NCI-H2171 (cell line): ENCODE results near the gene USP12.
"Not testable (repeated sequence)": the region's sequence is repeated elsewhere in the genome, so short reads cannot be mapped to it uniquely, and the experiment has no call there.

Source experiments
- DNase-seq: peaks from one replicate; lab custom pipeline; 2025; lab: John Stamatoyannopoulos, UW

Gene USP12, protein sequence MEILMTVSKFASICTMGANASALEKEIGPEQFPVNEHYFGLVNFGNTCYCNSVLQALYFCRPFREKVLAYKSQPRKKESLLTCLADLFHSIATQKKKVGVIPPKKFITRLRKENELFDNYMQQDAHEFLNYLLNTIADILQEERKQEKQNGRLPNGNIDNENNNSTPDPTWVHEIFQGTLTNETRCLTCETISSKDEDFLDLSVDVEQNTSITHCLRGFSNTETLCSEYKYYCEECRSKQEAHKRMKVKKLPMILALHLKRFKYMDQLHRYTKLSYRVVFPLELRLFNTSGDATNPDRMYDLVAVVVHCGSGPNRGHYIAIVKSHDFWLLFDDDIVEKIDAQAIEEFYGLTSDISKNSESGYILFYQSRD

DNA sequence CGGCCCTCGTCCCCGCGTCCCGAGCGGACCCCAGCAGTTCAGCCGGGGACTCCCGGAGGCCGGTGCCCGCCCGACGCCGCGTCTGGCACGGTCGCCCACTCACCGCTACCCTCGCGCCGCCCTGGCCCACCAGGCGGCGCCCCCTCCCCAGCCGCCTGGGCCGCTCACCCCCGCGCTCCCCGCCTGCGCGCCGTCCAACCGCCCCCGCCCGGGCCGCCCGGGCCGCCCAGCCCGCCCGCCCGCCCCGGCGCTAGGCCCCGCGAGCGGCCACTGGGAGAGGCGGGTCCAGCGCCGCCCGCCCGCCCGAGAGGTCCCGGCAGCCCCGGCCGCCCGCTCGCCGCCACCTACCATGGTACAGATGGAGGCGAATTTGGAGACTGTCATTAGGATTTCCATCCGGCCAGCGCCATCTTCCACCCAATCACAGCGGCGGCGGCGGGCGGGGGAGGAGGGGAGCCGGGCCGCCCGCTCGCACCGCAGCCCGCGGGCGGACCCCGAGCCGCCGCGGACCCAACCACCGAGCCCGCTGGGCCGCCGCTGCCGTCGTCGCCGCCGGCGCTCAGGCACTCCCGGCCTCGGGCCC, at the start of gene USP12:
TSS of gene USP12 (minus strand) at position 568 of the 583 bp plus-strand sequence. CDS start at position 396, 172 bp downstream.
- peak; percentile 37 for DNase-seq

DNA sequence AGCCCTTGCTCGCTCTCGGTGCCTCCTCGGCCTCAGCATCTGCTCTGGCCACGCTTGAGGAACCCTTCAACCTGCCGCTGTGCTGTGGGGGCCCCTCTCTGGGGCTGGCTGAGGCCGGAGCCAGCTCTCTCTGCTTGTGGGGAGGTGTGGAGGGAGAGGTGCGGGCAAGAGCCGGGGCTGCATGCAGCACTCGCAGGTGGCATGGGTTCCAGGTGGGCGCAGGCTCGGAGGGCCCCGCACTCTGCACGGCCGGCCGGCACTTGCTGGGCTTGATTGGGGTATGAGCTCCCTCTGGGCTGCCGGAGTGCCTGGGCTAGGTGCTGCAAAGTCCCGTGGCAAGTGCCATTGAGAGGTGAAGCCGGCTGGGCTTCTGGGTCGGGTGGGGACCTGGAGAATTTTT, 48.0 kb upstream of the USP12 start:
- no peak for DNase-seq

DNA sequence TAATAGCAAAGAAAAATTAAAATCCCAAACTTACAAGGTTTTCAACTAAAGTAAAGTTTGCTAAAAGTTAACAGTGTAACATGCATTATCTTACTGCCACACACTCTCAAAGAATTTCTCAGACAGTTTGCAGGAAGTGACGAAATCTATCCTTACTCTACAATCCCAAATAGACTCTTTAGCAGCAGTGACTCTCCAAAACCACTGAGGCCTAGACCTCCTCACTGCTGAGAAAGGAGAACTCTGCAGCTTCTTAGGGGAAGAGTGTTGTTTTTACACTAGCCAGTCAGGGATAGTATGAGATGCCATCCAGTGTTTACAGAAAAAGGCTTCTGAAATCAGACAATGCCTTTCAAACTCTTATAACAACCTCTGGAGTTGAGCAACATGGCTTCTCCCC, 47.2 kb upstream of the USP12 start:
- not testable (repeated sequence) for DNase-seq

DNA sequence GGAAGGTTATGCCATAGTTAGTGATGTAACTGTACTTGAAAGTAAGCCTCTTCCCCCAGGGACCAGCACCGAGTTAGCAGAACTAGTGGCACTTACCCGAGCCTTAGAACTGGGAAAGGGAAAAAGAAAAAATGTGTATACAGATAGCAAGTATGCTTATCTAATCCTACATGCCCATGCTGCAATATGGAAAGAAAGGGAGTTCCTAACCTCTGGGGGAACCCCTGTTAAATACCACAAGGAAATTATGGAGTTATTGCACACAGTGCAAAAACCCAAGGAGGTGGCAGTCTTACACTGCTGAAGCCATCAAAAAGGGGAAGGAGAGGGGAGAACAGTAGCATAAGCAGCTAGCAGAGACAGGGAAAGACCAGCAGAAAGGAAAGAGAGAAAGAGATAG, 46.2 kb upstream of the USP12 start:
- DNase-seq: not testable (repeated sequence)

DNA sequence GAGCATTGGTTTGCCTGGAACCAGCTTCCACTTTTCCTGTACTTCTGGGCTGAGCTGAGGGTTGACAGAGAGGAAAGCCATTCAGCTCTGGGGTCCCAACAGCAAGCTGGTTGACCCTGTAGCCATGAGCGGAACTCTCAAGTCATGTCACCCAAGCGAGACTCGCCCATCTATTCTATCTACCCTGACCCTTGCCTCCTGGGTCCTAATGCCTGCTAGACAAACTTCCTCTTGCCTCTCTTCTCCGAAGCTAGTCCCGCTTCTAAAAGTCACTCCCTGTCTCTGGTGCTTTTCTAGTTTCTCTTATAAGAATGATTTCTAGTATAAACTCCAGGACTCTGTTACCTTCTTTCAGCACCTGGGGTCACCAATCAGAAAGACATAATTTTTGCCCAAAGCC, 41.8 kb upstream of the USP12 start:
- DNase-seq: not testable (repeated sequence)

- DNase-seq: no peak
These were observed 40.3 kb upstream of the USP12 start for GRCh38 chr13:27211771-27212364.

DNA sequence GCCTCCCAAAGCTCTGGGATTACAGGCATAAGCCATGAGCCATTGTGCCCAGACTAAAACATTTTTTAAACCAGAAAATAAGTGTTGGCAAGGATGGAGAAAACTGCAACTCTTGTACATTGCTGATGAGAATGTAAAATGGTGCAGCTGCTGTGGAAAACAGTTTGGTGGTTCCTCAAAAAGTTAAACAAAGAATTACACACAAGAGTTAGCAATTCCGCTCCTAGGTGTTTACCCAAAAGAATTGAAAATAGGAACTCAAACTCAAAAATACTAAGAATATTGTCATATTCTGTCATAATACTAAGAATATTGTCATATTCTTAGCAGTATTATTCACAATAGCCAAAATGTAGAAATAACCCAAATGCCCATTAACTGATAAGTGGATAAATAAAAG, 39.7 kb upstream of the USP12 start:
- no peak for DNase-seq

DNA sequence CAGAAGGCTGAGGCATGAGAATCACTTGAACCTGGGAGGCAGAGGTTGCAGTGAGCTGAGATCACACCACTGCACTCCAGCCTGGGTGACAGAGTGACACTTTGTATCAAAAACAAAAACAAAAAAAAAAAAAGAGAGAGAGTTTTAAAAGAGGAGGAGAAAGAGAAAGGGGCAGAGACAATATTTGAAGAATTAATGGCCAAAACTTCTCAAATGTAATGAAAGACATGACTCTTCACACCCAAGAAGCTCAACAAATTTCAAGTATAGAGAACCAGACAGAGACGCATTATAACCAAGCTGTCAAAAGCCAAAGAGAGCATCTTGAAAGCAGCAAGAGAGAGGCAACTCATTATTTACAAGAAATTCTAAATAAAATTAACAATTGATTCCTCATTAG, 36.9 kb upstream of the USP12 start:
- DNase-seq: no peak

GRCh38 chr13:27203854-27204253, 32.2 kb upstream of the USP12 start:
- DNase-seq: no peak

- DNase-seq: no peak
These were observed 31.6 kb upstream of the USP12 start for GRCh38 chr13:27203186-27203585.

DNA sequence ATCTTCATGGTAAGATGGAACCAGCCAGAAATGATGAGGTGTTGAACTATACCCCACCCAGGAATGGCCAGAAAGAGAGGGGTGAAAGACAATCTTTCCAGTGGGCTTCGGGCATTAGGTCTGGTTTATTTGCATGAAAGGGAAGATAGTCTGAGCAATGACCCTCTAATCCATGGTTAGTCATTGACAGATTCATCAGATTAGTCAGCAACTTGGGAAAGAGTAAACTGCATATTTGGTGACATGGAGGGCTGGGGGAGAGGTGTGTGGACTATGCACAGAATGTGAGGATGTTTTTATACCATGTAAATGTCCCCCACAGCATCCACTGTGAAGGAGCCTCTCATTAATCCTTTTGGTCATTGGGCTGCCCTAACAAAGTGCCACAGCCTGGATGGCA, 30.1 kb upstream of the USP12 start:
- no peak for DNase-seq

DNA sequence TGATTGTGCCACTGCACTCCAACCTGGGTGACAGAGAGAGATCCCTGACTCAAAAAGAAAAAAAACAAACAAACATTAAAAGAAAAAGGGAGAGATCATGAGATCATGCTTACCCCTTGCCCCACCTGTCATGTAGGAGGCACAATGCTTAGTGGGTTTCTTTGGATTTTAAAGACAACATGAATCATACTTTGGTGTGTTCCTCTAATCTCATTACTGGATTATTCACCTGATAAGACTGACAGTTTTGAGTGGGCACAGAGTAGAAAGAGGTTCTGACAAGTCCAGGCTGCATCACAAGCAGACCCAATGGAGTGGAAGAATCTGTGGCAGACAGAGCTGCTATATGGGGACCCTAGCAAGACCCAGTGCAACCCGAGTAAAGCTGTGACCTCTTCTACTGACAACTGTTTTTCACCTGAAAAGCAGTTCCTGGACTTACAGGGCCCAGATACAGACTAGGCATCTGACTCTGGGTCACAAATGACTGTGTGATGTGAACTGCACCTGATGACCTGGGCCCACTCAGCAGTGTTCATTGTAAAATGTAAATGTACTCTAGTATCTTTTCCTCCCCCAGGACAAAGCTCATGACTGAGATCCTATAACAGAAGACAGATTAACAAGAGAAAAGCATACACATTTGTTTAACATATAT, 28.9 kb upstream of the USP12 start:
- DNase-seq: no peak

GRCh38 chr13:27199696-27200095, 28.1 kb upstream of the USP12 start:
- DNase-seq: no peak

DNA sequence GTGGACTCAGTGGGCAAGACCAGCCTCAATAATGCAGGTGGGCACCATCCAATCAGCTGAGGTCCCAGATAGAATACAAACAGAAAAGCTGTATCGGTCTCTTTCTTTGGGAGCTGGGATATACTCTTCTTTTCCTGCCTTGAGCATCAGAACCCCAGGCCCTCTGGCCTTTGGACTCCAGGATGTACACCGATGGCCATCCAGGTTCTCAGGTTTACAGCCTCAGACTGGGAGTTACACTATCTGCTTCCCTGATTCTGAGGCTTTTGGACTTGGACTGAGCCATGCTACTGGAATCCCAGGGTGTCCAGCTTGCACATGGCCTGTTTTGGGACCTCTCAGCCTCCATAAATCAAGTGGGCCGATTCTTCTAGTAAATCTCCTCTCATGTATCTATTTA, 27.6 kb upstream of the USP12 start:
- DNase-seq: no peak

DNA sequence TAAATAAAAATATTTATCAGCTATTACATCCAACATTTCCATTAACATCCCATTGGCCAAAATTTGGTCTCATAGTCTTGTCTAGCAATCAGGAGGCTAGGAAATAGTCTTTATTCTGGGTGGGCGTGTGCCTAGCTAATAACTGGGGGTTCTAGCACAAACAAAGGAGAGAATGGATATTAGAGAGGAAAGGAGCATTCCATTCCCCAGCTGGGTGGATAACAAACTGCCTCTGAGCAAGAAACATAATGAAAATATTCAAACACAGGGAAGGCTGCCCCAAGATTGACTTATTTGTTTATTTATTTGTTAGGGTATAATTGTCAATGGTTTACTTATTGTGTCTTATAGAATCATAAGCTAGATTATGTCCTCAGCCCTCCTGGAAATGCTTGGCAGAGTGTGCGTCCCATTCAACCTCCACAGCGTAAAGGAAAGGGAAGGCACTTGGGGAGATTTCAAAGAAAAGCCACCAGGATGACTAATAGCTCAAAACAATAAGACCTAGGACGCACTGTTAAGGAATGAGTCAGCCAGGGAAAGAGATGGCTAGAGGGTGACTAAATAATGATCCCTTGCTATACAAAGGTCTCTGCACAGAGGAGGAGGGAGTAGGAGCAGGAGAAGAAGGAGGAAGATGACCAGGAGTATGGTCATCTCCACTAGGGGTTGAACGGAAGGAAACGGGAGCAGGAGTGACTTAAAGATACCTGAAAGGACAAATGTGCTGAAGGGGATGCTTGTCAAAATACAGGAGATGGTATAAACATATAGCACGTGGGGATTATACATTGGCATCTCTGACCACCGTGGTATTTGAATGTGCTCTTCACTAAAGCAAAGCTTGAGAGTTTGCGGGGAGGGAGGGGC, 23.5 kb upstream of the USP12 start:
- DNase-seq: no peak

DNA sequence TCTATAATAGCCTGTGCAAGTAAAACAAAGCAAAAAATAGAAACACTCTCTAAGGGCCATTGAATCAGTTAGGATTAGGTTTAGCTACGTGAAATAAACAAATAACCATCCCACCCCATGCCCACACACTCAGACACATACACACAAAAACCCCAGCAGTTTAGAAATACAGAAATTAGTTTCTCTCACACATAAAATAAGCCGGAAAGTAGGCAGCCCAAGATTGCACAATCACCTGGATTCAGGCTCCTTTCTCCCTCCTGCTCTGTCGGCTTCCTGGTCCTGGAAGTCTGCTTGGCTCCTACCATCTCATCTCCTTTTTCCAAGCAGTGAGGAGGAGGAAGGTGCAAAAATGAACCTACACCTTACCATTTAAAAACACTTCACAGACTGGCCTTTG, 22.6 kb upstream of the USP12 start:
- no peak for DNase-seq

- no peak for DNase-seq
These were observed 21.9 kb upstream of the USP12 start for GRCh38 chr13:27193496-27193895.

DNA sequence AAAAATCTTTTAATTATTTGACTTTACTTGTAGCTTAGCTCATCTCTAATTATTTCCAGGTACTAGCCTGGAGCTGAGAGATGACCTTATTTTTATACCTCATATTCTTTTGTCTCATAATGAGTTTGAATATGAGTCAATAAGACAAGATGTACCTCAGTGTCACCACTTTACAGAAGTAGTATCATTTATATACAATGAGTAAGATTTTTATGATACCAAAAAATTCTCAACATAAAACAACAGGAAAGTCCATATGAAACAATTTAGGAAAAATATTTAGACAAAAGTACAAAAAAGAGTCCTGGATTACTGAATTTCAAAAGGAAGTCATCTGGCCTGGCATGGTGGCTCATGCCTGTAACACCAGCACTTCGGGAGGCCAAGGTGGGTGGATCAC, 21.4 kb upstream of the USP12 start:
- no peak for DNase-seq

DNA sequence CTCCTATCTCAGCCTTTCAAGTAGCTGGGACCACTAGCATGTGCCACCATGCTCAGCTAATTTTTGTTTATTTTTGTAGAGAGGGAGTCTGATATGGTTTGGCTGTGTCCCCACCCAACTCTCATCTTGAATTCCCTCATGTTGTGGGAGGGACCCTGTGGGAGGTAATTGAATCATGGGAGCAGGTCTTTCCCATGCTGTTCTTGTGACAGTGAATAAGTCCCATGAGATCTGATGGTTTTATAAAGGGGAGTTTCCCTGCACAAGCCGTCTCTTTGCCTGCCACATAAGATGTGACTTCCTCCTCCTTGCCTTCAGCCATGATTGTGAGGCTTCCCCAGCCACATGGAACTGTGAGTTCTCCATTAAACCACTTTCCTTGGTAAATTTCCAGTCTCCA, 20.8 kb upstream of the USP12 start:
- DNase-seq: not testable (repeated sequence)

DNA sequence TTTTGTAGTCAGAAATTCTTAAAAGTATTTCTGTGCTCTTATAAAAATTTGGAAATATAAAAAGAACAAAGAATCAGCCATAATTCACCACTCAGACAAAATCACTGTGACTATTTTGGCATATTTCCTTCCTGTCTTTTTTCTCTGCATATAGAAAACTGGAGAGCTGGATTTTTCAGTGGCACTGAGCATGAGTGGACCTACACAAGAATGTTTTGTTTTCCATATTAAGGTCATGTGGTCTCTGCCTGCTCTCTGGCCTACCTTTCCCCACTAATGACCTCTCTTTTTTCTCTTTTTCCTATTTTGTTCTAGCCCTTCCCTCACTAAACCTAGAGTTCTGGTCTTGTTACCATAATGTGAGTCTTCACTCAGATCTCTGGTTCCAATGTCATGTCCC, 17.6 kb upstream of the USP12 start:
- DNase-seq: no peak

DNA sequence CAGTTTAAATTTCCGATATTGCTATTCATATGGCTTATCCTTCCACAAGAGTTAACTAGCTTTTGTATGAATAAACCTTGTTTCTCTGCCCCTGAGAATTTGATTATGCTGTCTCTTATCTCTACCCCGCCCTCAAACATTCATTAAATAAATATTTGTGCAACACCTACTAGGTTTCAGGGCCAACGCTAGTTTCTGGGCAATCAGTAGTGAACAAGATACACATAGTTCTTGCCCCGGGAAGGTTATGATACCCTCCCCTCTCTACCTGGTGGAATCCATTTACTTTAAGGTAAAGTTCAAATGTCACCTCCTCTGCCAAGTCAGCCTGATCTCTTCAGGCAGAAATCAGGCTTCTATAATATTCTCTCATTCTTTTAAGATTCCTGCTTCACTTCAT, 16.6 kb upstream of the USP12 start:
- DNase-seq: no peak

DNA sequence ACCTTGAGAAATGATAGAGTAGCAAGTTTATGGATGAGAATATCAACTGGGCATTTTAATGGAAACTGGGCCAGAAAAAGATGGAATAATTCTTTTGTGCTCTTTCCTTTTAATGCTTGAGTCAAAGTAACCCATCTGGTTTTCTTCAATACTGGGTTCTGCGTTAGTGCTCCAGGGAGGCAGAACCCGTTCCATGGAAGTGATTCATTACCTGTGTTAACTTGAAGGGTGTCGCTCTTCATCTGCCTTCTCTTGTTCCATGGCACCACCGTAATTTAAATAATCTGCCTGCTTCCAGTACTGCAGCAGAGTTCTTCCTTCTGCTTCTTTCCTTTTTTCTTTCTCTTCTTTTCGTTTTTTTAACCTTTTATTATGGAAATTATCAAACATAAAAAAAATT, 14.7 kb upstream of the USP12 start:
- no peak for DNase-seq
